BE2C (cell line): ENCODE data around the gene LCNL1.

Experiments
- DNase-seq: peaks from one replicate; pipeline ENCODE4 v3.0.0-alpha.2; 2020
- H3K27me3 ChIP-seq: fragments of 250-450 bp; sonication (Bioruptor Pico); 2 replicates; pipeline ENCODE4 v1.5.1; 2020; ENCODE audit warnings: mild to moderate bottlenecking
- H3K36me3 ChIP-seq: fragments of 250-450 bp; sonication (Bioruptor Pico); 2 replicates; pipeline ENCODE4 v1.5.1; 2020; ENCODE audit warnings: mild to moderate bottlenecking
- H3K4me1 ChIP-seq: fragments of 250-450 bp; sonication (Bioruptor Pico); 2 replicates; pipeline ENCODE4 v1.5.1; 2020
- H3K4me3 ChIP-seq: 2 replicates; pipeline ENCODE4 v1.5.1; 2011; ENCODE audit warnings: low read depth, low read length
- H3K9me3 ChIP-seq: fragments of 250-450 bp; sonication (Bioruptor Pico); 2 replicates; pipeline ENCODE4 v1.5.1; 2020
- TF ChIP-seq, protein P1 (sequence below): IDR thresholded peaks from 2 replicates; pipeline ENCODE4 v1.5.1; 2012; ENCODE audit warnings: mild to moderate bottlenecking, low read depth, low read length

LCNL1 gene

DNA sequence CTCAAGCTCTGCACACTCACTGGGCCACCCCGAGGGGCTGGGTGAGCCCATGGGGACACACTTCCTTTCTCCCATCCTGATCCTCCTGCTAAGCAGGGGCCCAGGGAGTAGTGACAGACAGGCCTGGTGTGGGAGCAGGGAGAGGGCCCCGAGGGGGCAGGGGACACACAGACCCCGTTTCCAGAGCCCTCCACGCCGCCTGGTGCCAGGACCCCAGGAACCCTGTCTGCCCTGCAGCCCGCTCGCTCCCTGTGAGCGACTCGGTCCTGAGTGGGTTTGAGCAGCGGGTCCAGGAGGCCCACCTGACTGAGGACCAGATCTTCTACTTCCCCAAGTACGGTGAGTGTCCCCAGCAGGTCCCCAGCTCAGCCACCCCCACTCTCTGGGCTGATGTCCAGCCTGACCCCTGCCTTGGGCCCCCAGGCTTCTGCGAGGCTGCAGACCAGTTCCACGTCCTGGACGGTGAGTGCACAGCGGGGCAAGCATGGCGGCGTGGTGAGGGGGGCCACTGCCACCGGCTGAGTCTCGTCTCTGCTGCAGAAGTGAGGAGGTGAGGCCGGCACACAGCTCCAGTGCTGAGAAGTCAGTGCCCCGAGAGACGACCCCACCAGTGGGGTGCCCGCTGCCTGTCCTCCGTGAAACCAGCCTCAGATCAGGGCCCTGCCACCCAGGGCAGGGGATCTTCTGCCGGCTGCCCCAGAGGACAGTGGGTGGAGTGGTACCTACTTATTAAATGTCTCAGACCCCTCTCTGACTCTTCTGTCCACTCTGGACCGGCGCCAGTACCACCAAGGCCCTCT lies 36.4 kb upstream of the LCNL1 start:
- Histone ChIP-seq H3K4me3 (no peak overlapping the region), H3K36me3 (peaks cover 16% of the 10 kb centered on the region), H3K27me3 (no peaks in the 10 kb centered on the region), H3K4me1 (peaks cover 5% of the 10 kb centered on the region; the same call in 1 of the 2 replicates), H3K9me3 (no peaks in the 10 kb centered on the region)
- TF ChIP-seq, protein P1, sequence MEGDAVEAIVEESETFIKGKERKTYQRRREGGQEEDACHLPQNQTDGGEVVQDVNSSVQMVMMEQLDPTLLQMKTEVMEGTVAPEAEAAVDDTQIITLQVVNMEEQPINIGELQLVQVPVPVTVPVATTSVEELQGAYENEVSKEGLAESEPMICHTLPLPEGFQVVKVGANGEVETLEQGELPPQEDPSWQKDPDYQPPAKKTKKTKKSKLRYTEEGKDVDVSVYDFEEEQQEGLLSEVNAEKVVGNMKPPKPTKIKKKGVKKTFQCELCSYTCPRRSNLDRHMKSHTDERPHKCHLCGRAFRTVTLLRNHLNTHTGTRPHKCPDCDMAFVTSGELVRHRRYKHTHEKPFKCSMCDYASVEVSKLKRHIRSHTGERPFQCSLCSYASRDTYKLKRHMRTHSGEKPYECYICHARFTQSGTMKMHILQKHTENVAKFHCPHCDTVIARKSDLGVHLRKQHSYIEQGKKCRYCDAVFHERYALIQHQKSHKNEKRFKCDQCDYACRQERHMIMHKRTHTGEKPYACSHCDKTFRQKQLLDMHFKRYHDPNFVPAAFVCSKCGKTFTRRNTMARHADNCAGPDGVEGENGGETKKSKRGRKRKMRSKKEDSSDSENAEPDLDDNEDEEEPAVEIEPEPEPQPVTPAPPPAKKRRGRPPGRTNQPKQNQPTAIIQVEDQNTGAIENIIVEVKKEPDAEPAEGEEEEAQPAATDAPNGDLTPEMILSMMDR, result no peak
- DNase-seq, result peak; percentile 16

DNA sequence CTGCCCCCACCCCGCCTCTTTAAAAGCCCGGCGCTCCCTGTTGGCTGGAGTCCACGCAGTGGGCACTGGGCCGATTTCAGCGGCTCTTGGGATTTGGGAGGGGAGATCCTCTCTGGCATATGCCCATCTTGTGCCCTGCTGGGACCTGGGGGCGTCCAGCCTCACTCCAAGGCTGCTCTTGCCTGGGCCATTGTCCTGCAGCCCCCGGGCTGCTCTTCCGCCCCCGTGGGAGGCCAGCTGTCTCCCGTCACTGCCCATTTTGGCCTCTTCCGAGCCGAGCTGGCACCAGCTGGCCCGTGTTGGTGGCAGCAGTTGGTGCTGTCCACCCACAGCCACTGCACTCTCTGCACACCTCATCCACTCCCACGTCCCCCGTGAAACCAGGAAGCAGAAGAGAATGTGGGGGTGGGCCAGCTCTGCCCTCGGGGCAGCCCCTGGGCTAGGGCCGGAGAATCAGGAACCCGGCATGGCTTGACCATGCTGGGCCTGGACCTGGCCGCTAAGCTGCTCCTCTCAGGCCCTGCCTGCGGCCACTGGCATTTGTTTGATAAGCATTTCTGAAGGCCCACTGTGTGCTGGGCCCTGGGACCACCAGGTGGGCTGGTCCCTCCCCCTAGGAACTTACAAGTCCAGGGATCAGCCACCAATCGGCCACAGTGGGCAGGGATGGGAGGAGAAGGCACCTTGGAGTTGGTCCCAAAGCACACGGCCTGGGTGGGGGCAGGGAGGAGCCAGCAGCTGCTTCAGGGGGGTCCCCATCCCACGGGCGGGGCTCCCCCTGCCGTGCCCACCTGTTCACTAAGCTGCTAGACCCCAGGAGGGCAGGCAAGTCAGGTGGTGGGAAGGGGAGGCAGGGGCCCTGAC lies 35.5 kb upstream of the LCNL1 start:
- no peaks in the 10 kb centered on the region for H3K27me3 ChIP-seq
- H3K36me3 ChIP-seq, result peaks cover 7% of the 10 kb centered on the region
- H3K4me3 ChIP-seq, result no peak overlapping the region
- TF ChIP-seq, protein P1, result no peak
- H3K9me3 ChIP-seq, result no peaks in the 10 kb centered on the region
- H3K4me1 ChIP-seq, result peaks cover 9% of the 10 kb centered on the region
- DNase-seq, result peak; percentile 10

DNA sequence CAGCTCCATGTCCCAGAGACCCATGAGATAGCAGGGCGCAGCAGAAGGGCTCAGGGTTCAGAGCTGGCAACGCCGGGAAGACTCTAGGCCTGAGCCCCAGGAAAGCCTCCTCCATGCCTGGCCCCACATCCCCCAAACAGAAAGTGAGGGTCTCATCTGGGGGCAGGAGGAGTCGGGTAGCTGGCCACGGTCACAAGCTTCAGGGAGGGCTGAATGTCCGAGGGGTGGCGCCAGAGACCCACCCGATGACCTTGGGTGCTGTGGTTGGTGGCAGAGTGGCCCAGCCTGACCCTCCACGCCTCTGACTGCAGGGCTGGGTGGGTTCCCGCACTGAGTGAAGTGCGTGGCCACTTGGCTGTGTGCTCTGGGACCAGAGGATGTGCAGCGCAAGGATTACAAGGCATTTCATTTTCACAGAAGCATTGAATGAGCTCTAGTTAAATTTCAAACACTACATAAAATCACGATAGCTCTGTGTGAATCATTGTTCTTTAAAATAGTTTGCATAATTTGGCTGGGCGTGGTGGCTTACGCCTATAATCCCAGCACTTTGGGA lies 34.8 kb upstream of the LCNL1 start:
- H3K9me3 ChIP-seq, result no peaks in the 10 kb centered on the region
- H3K27me3 ChIP-seq, result no peaks in the 10 kb centered on the region
- H3K4me1 ChIP-seq, result peaks cover 10% of the 10 kb centered on the region
- TF ChIP-seq, protein P1, result peak; percentile 55
- no peaks in the 10 kb centered on the region; the same call in 1 of the 2 replicates for H3K36me3 ChIP-seq
- H3K4me3 ChIP-seq, result no peak overlapping the region
- DNase-seq, result peak; percentile 67

DNA sequence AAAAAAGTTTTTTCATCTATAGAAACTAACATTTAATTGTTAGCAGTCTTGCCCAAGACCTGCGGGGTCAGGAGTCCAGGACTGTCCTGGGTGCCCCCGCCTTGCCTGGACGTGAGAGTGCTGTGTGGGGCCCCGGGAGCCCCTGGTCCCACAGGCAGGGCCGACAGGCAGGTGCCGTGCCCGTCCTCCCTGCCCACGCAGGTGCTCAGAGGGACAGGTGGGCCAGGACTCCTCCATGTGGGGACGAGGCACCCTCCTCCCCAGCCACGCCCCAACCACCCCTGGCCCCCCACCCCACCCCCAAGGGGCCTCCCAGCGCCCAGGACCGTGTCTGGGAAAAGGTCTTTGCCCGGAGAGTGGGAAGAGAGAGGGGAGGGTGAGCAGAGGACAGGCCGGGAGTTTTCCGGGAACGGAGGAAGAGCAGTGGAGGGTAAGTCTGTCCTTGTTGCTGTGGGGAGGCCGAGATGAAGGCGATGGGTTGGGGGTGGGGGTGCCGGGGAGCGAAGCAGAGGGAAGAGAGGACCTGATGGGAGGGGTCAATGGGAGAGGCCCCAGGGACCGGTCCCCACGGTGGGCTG lies 33.5 kb upstream of the LCNL1 start:
- no peak for DNase-seq
- Histone ChIP-seq H3K9me3 (no peaks in the 10 kb centered on the region), H3K36me3 (no peaks in the 10 kb centered on the region), H3K4me1 (peaks cover 10% of the 10 kb centered on the region), H3K27me3 (no peaks in the 10 kb centered on the region), H3K4me3 (peak overlapping the region; percentile 57)
- TF ChIP-seq, protein P1, result no peak

DNA sequence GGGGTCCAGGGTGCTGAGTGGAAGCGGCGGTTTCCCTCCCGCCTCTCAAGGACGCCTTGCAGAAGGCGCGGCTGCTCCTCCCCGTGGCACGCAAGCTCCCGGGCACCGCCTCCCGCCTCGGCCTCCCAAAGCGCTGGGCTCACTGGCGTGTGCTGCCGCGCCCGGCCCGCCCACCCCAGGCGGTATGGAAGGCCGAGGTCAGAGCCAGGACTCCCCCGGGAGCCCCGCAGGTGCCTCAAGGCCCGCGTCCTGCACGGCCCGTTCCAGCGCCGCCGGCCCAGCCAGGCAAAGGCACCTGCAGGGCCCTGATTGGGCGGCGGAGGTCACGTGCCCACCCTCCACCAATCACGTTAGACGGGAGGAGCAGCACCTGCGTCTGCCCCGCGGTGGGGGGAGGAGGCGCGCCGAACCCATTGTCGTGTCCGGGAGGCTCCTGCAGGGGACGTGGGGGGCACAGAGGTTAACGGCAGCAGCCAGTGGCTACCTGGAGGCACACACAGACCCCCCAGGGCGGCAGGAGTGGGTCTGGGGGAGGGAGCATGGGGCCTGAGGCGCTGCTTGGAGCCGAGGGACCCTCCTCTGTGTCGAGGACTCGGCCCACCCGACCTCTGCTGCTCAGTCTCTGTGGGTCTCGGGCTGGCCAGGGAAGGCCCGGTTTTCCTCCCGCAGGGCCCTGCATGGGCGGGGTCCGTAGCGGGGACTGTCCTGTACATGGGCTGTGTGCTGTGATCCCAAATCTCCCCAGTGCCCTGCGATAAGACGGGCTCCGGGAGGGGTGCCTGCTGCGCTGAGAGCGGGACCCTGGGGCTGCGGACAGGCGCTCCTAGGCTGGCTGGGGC lies 32.8 kb upstream of the LCNL1 start:
- TF ChIP-seq, protein P1, result no peak
- Histone ChIP-seq H3K4me3 (peak overlapping the region; percentile 57), H3K9me3 (no peaks in the 10 kb centered on the region), H3K27me3 (no peaks in the 10 kb centered on the region), H3K4me1 (peaks cover 10% of the 10 kb centered on the region), H3K36me3 (no peaks in the 10 kb centered on the region)
- peak; percentile 94 for DNase-seq
